IMR-90 (cell line): ENCODE measurements around the gene PPP1R37.

Experiments
- BHLHE40 ChIP-seq: fragments of 150-350 bp; IDR thresholded peaks from 2 replicates; pipeline ENCODE4 v1.6.1; 2016; ENCODE audit warnings: mild to moderate bottlenecking, low read depth, low read length
- CTCF ChIP-seq: conservative IDR thresholded peaks from 2 replicates; pipeline ENCODE4 v1.5.1; 2012; ENCODE audit warnings: mild to moderate bottlenecking, low read depth, low read length, improper control_type of control experiment
- FOS ChIP-seq: fragments of 150-350 bp; IDR thresholded peaks from 2 replicates; pipeline ENCODE4 v1.6.1; 2016; ENCODE audit warnings: low read depth, low read length
- MAFK ChIP-seq: IDR thresholded peaks from 2 replicates; pipeline ENCODE4 v1.6.1; 2012; ENCODE audit warnings: low read depth, low read length, improper control_type of control experiment
- MAZ ChIP-seq: IDR thresholded peaks from 2 replicates; pipeline ENCODE4 v1.6.1; 2012; ENCODE audit warnings: low read depth, mild to moderate bottlenecking, low read length, improper control_type of control experiment, moderate library complexity, borderline replicate concordance
- MXI1 ChIP-seq: IDR thresholded peaks from 2 replicates; pipeline ENCODE4 v1.6.1; 2012; ENCODE audit warnings: low read depth, mild to moderate bottlenecking, low read length, moderate library complexity, borderline replicate concordance
- NFE2L2 ChIP-seq: fragments of 150-350 bp; IDR thresholded peaks from 2 replicates; pipeline ENCODE4 v1.6.1; 2016; ENCODE audit warnings: low read depth, mild to moderate bottlenecking, low read length
- POLR2A ChIP-seq: IDR thresholded peaks from 2 replicates; pipeline ENCODE4 v1.6.1; 2012; ENCODE audit warnings: mild to moderate bottlenecking, low read depth, low read length
- RAD21 ChIP-seq: IDR thresholded peaks from 2 replicates; pipeline ENCODE4 v1.6.1; 2012; ENCODE audit warnings: low read length, improper control_type of control experiment
- SMC3 ChIP-seq: fragments of 150-350 bp; IDR thresholded peaks from 2 replicates; pipeline ENCODE4 v1.6.1; 2016; ENCODE audit warnings: low read depth, mild to moderate bottlenecking, antibody characterized with exemption, low read length, moderate library complexity

GRCh38 chr19:45150751-45151281 lies 57.8 kb downstream of the PPP1R37 start:
- TF ChIP-seq CTCF, result no peak
- no peak for TF ChIP-seq BHLHE40
- TF ChIP-seq SMC3, result no peak
- TF ChIP-seq POLR2A, result no peak
- TF ChIP-seq MAZ, result no peak
- TF ChIP-seq MXI1, result no peak
- TF ChIP-seq MAFK, result no peak
- no peak for TF ChIP-seq FOS
- no peak for TF ChIP-seq RAD21
- no peak for TF ChIP-seq NFE2L2
